NB4 (cell line): Measurements from ENCODE around the gene KCNQ2.

ENCODE experiments used
- POLR2A ChIP-seq: IDR thresholded peaks from 2 replicates; pipeline ENCODE4 v1.6.1; 2011; ENCODE audit warnings: mild to moderate bottlenecking; ENCODE audit not compliant: insufficient read length; ENCODE audit errors: extremely low read depth
- TF ChIP-seq, protein P1 (sequence below): IDR thresholded peaks from one replicate; pipeline ENCODE4 v1.5.1; 2012; ENCODE audit warnings: low read depth, low read length

- TF ChIP-seq, protein P1, sequence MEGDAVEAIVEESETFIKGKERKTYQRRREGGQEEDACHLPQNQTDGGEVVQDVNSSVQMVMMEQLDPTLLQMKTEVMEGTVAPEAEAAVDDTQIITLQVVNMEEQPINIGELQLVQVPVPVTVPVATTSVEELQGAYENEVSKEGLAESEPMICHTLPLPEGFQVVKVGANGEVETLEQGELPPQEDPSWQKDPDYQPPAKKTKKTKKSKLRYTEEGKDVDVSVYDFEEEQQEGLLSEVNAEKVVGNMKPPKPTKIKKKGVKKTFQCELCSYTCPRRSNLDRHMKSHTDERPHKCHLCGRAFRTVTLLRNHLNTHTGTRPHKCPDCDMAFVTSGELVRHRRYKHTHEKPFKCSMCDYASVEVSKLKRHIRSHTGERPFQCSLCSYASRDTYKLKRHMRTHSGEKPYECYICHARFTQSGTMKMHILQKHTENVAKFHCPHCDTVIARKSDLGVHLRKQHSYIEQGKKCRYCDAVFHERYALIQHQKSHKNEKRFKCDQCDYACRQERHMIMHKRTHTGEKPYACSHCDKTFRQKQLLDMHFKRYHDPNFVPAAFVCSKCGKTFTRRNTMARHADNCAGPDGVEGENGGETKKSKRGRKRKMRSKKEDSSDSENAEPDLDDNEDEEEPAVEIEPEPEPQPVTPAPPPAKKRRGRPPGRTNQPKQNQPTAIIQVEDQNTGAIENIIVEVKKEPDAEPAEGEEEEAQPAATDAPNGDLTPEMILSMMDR = no peak
- no peak for TF ChIP-seq POLR2A
Measured at GRCh38 chr20:63492982-63493381, 20.5 kb upstream of the KCNQ2 start.
